Sigmoid colon (tissue), 4 donors: ENCODE data around the gene NPPC.

Experiments used
- CTCF ChIP-seq, 4 experiments: fragments of 450-650 bp in 3 of 4; fragments of 200-600 bp in 1 of 4; IDR thresholded peaks; one replicate each; pipeline ENCODE4 v1.5.1; 2016 to 2019; ENCODE audit warnings: antibody characterized with exemption in 4 of 4, mild to moderate bottlenecking in 3 of 4, moderate library complexity in 2 of 4
- EP300 ChIP-seq, 4 donors: sonication (generic); formaldehyde crosslinking; IDR thresholded peaks; one replicate each; pipeline ENCODE4 v1.6.1; 2017; ENCODE audit warnings: antibody characterized with exemption in 4 of 4
- POLR2A ChIP-seq, 2 donors: fragments of 450-650 bp; IDR thresholded peaks; one replicate each; pipeline ENCODE4 v1.6.1; 2016; ENCODE audit warnings: antibody characterized with exemption in 2 of 2, mild to moderate bottlenecking in 2 of 2, moderate library complexity in 2 of 2
- POLR2AphosphoS5 ChIP-seq, 4 donors: sonication (generic); formaldehyde crosslinking; IDR thresholded peaks; one replicate each; pipeline ENCODE4 v1.6.1; 2017; ENCODE audit warnings: antibody characterized with exemption in 4 of 4

DNA sequence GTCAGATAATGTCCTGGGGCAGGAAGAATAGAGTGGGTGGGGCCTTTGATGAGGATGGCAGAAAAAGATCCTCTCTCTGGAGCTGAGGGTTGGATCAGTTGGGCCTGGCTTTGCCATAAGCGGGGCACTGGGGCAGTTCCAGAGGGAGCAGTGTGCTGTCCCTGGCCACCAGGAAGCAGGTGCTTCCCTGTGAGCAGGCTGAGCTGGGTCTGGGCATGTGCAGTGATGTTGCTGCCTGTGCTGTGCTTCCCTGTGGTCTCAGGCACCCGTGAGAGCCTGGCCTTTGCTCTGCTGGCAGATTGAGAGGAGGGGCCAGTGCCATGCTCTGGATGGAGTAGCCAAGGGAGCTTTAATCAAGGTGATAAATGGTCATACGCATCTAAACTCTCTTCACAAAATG lies 14.6 kb upstream of the NPPC start:
- TF ChIP-seq CTCF (IDR thresholded peaks at IDR 0.05), result no peak
- no peak for TF ChIP-seq EP300 (IDR thresholded peaks at IDR 0.05)
- TF ChIP-seq POLR2A (IDR thresholded peaks at IDR 0.05), result no peak
- TF ChIP-seq POLR2AphosphoS5 (IDR thresholded peaks at IDR 0.05), result no peak
